Endothelial cell of umbilical vein (primary cell): Measurements from ENCODE around the gene USP51. TPM values are rescaled to one million over a fixed set of nuclear protein-coding genes. Genes with fewer than 3 reads are reported as not detected.
A peak's percentile ranks its signal among the peaks of the same experiment; 100 is the strongest.

Experiments
- BruUV-seq: library from RNA; stranded (reverse); fragments of 400-500 nt; replicated peaks from 2 replicates; lab custom pipeline; 2021; lab: Mats Ljungman, UMichigan
- CTCF ChIA-PET: fragments of 300-600, 350-600 bp; sonication (Branson Sonifier 250); formaldehyde crosslinking; loops from one replicate; lab custom pipeline; 2021; ENCODE audit warnings: antibody characterized with exemption, inconsistent platforms; lab: Charles Lee
- POLR2A ChIA-PET: fragments of 300-600, 350-600 bp; sonication (Branson Sonifier 250); formaldehyde crosslinking; loops from one replicate; lab custom pipeline; 2021; ENCODE audit warnings: antibody characterized with exemption, inconsistent platforms; lab: Charles Lee
- DNase-seq: peaks from one replicate; pipeline ENCODE4 v3.0.0-alpha.2; 2011; ENCODE audit warnings: low read depth, low spot score
- FAIRE-seq: peaks from 2 replicates; lab custom pipeline; 2011; peaks lifted over from hg19 to GRCh38; lab: Jason Lieb, UNC
- H2AFZ ChIP-seq: 2 replicates; pipeline ENCODE4 v1.6.0; 2012; ENCODE audit warnings: low read depth, low read length, control low read depth, inconsistent platforms
- H3K27ac ChIP-seq: 2 replicates; pipeline ENCODE4 v1.5.1; 2011; ENCODE audit warnings: low read depth, mild to moderate bottlenecking, control low read depth, low read length, moderate library complexity; ENCODE audit not compliant: insufficient read depth
- H3K27me3 ChIP-seq, 2 experiments: 2 replicates each; pipeline versions ENCODE4 v1.6.0 to v1.6.1; 2011; ENCODE audit warnings: low read length in 2 of 2, mixed read lengths in 1 of 2; ENCODE audit not compliant: control insufficient read depth in 2 of 2, insufficient read depth in 2 of 2
- H3K36me3 ChIP-seq, 2 experiments: 2 replicates in 1 of 2; 3 replicates in 1 of 2; pipeline ENCODE4 v1.5.1; 2011; ENCODE audit warnings: low read length in 2 of 2, mild to moderate bottlenecking in 1 of 2, moderate library complexity in 1 of 2; ENCODE audit not compliant: control insufficient read depth in 2 of 2, insufficient read depth in 2 of 2; ENCODE audit errors: extremely low read depth in 1 of 2
- H3K4me1 ChIP-seq: 3 replicates; pipeline ENCODE4 v1.5.1; 2011; ENCODE audit warnings: mild to moderate bottlenecking, low read length; ENCODE audit not compliant: control insufficient read depth, insufficient read depth; ENCODE audit errors: extremely low read depth
- H3K4me2 ChIP-seq: 2 replicates; pipeline ENCODE4 v1.6.1; 2011; ENCODE audit warnings: low read length, control low read depth, mixed read lengths; ENCODE audit not compliant: insufficient read depth
- H3K4me3 ChIP-seq, 3 experiments: fragments of 200-600 bp in 1 of 3; sonication (generic), shearing (Covaris generic) in 1 of 3; replicated peaks in 1 of 3; 2 replicates each; pipeline ENCODE4 v1.5.1; 2011 to 2016; ENCODE audit warnings: control low read depth in 3 of 3, low read length in 3 of 3, mild to moderate bottlenecking in 2 of 3, inconsistent platforms in 1 of 3, low read depth in 1 of 3, moderate library complexity in 1 of 3; ENCODE audit not compliant: insufficient read depth in 1 of 3
- H3K79me2 ChIP-seq: 2 replicates; pipeline ENCODE4 v1.6.0; 2012; ENCODE audit warnings: low read length, inconsistent platforms; ENCODE audit not compliant: control insufficient read depth, insufficient read depth
- H3K9ac ChIP-seq: replicated peaks from 2 replicates; pipeline ENCODE3; 2011; ENCODE audit warnings: low read length, control low read depth; ENCODE audit not compliant: insufficient read depth; ENCODE audit errors: extremely low read depth
- H3K9me1 ChIP-seq: replicated peaks from 3 replicates; pipeline ENCODE4 v1.6.0; 2011; ENCODE audit warnings: mild to moderate bottlenecking, low read length; ENCODE audit not compliant: control insufficient read depth, insufficient read depth; ENCODE audit errors: extremely low read depth
- H3K9me3 ChIP-seq: replicated peaks from 2 replicates; pipeline ENCODE4 v1.5.1; 2012; ENCODE audit warnings: low read length, inconsistent platforms; ENCODE audit not compliant: control insufficient read depth, insufficient read depth
- H4K20me1 ChIP-seq: replicated peaks from 2 replicates; pipeline ENCODE3; 2011; ENCODE audit warnings: mild to moderate bottlenecking, low read length; ENCODE audit not compliant: control insufficient read depth, insufficient read depth; ENCODE audit errors: extremely low read depth
- EZH2 ChIP-seq: IDR thresholded peaks from 2 replicates; pipeline ENCODE4 v1.6.1; 2012; ENCODE audit warnings: borderline replicate concordance, low read depth, mild to moderate bottlenecking, moderate library complexity, low read length, inconsistent platforms; ENCODE audit not compliant: severe bottlenecking
- FOS ChIP-seq: IDR thresholded peaks from 2 replicates; pipeline ENCODE4 v1.6.1; 2011; ENCODE audit warnings: mild to moderate bottlenecking, low read length, moderate library complexity, borderline replicate concordance; ENCODE audit not compliant: insufficient read depth
- GATA2 ChIP-seq: IDR thresholded peaks from 2 replicates; pipeline ENCODE4 v1.7.0; 2011; ENCODE audit warnings: low read depth, mild to moderate bottlenecking, moderate library complexity, mixed read lengths, low read length; ENCODE audit not compliant: insufficient read length, insufficient read depth
- MYC ChIP-seq: IDR thresholded peaks from one replicate; pipeline ENCODE4 v1.6.1; 2011; ENCODE audit warnings: mild to moderate bottlenecking, low read depth, low read length
- dilution Hi-C: fragments of 300-500 bp; cut with MboI; formaldehyde crosslinking; loops from one replicate; pipeline ENCODE4 v1.15.0; 2019; ENCODE audit warnings: low sequenced_read_pairs; ENCODE audit not compliant: extremely low pct_ligation_motif_present
- intact Hi-C: fragments of 100-400 bp; cut with micrococcal nuclease; formaldehyde crosslinking; loops from one replicate; pipeline ENCODE4 v1.10.0; 2022
- polyA plus RNA-seq, 4 experiments: library from polyadenylated mRNA; depleted of rRNA in 3 of 4; stranded (reverse) in 3 of 4; unstranded in 1 of 4; fragments of >200 nt; gene quantifications; 2 replicates each; pipeline versions ENCODE4 v1.2.1 to v1.2.3, GENCODE V29; 2011 to 2012; ENCODE audit warnings: missing spikeins in 1 of 4
- total RNA-seq: library from RNA; stranded (reverse); gene quantifications from 2 replicates; pipeline ENCODE4 v1.2.3, GENCODE V29; 2021

Gene USP51
- total and polyA plus RNA-seq, 2 donors (not counting 3 experiments of a cell fraction or from before 2014, with no cell fraction given) = 0.77 to 0.86 TPM

DNA sequence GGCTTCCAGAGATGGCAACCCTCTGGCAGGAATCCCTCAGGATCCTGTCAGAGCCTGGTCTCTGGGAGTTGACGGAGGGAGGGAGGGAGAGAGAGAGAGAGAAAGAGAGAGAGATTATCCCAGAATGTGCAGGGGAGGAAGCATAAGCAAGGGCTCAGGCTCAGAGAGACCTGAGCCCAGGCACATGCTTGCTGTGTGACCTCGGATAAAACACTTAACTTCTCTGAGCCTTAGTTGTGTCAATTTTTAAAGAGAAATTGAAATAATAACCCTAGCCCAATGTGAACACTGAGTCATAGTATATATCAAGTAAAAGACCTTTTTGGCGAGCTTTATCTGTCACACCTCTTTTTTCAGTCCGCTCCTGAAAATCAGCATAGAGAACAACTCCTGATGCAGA is 473 bp upstream of the USP51 start:
- H3K27ac ChIP-seq = no peak overlapping the region
- no peak overlapping the region for H2AFZ ChIP-seq
- H3K9me3 ChIP-seq = no peaks in the 10 kb centered on the region
- H3K4me3 ChIP-seq = peak overlapping the region in 1 of 3 experiments; percentile 70
- DNase-seq (no peak), FAIRE-seq (no peak)
- ChIA-PET POLR2A (interaction anchor here (1.3 kb wide), 1 partner anchor 228 kb away, joined by 3 read pairs; the partner anchor contains the start of gene RRAGB), CTCF (no interaction called here)
- no peaks in the 10 kb centered on the region for H3K36me3 ChIP-seq
- BruUV-seq = no TSS peak
- no peak for TF ChIP-seq MYC
- H3K79me2 ChIP-seq = no peaks in the 10 kb centered on the region
- H3K9ac ChIP-seq = no peak overlapping the region
- H3K9me1 ChIP-seq = no peaks in the 10 kb centered on the region
- peak overlapping the region; percentile 71 for H3K4me2 ChIP-seq
- no peaks in the 10 kb centered on the region for H4K20me1 ChIP-seq
- H3K4me1 ChIP-seq = peaks cover 2% of the 10 kb centered on the region
- no peaks in the 10 kb centered on the region for H3K27me3 ChIP-seq
- dilution Hi-C loops (no loop called here), intact Hi-C loops (no loop called here)

- ChIA-PET CTCF (interaction anchor here (0.9 to 2.0 kb wide), 8 partner anchors 37 to 761 kb away, joined by 3 to 32 read pairs (median 5); partner anchors contain the start of genes MAGEH1 and RRAGB), POLR2A (interaction anchor here (0.9 to 1.3 kb wide), 3 partner anchors 36 to 420 kb away, joined by 3 to 4 read pairs (median 3); partner anchors contain the start of genes MAGEH1 and RRAGB)
- H4K20me1 ChIP-seq = no peaks in the 10 kb centered on the region
- H3K27ac ChIP-seq = peak overlapping the region; percentile 54
- no peaks in the 10 kb centered on the region for H3K9me3 ChIP-seq
- no peaks in the 10 kb centered on the region for H3K36me3 ChIP-seq
- no peaks in the 10 kb centered on the region for H3K9me1 ChIP-seq
- H3K4me2 ChIP-seq = peak overlapping the region; percentile 71
- peak; percentile 84 for FAIRE-seq
- no peak for TF ChIP-seq EZH2
- TF ChIP-seq FOS = no peak
- TF ChIP-seq GATA2 = no peak
- TSS peak; percentile 64 for BruUV-seq
- H3K79me2 ChIP-seq = no peaks in the 10 kb centered on the region
- no peaks in the 10 kb centered on the region for H3K27me3 ChIP-seq
- H2AFZ ChIP-seq = peak overlapping the region; percentile 48
- intact Hi-C loops (no loop called here), dilution Hi-C loops (no loop called here)
- peaks cover 2% of the 10 kb centered on the region for H3K4me1 ChIP-seq
- peak; percentile 73 for DNase-seq
- peak overlapping the region; percentile 81 for H3K9ac ChIP-seq
- peak overlapping the region; percentile 22 to 70 (median 61) for H3K4me3 ChIP-seq
Observed at GRCh38 chrX:55488593-55489313, 895 bp downstream of the USP51 start.
